SK-N-SH treated with all-trans-retinoic acid at 6 μM for 48 hours (cell line): ENCODE results near the gene CLVS2.

Experiments
- ARNTL ChIP-seq: fragments of 450-650 bp; formaldehyde crosslinking; IDR thresholded peaks from 2 replicates; pipeline ENCODE4 v1.5.0; 2020; ENCODE audit warnings: low read depth, mild to moderate bottlenecking, moderate library complexity, borderline replicate concordance
- CREB5 ChIP-seq: fragments of 250-450 bp; sonication (Bioruptor Pico); IDR thresholded peaks from 2 replicates; pipeline ENCODE4 v1.5.1; 2020; ENCODE audit warnings: low read depth, mild to moderate bottlenecking, moderate library complexity
- CSDC2 ChIP-seq: fragments of 250-450 bp; sonication (Bioruptor Pico); IDR thresholded peaks from 2 replicates; pipeline ENCODE4 v1.5.0; 2020; ENCODE audit warnings: mild to moderate bottlenecking, moderate library complexity
- GLIS3 ChIP-seq: fragments of 250-450 bp; sonication (Bioruptor Pico); IDR thresholded peaks from 2 replicates; pipeline ENCODE4 v1.5.0; 2020; ENCODE audit warnings: mild to moderate bottlenecking, moderate library complexity
- OSR1 ChIP-seq: fragments of 250-450 bp; sonication (Bioruptor Pico); IDR thresholded peaks from 2 replicates; pipeline ENCODE4 v1.8.0; 2022; ENCODE audit warnings: moderate library complexity, mild to moderate bottlenecking, inconsistent platforms
- POU6F1 ChIP-seq: fragments of 250-450 bp; sonication (Bioruptor Pico); IDR thresholded peaks from 2 replicates; pipeline ENCODE4 v1.8.0; 2021; ENCODE audit warnings: low read depth, mild to moderate bottlenecking, moderate library complexity, borderline replicate concordance
- PPARA ChIP-seq: fragments of 250-450 bp; sonication (Bioruptor Pico); IDR thresholded peaks from 2 replicates; pipeline ENCODE4 v1.5.0; 2020; ENCODE audit warnings: mild to moderate bottlenecking, borderline replicate concordance
- TCF4 ChIP-seq: fragments of 250-450 bp; sonication (Bioruptor Pico); IDR thresholded peaks from 2 replicates; pipeline ENCODE4 v1.8.0; 2021; ENCODE audit warnings: mild to moderate bottlenecking, moderate library complexity, borderline replicate concordance
- ZC3H10 ChIP-seq: fragments of 250-450 bp; sonication (Bioruptor Pico); IDR thresholded peaks from 2 replicates; pipeline ENCODE4 v1.5.1; 2021; ENCODE audit warnings: mild to moderate bottlenecking, moderate library complexity
- ZFP3 ChIP-seq: fragments of 250-450 bp; sonication (Bioruptor Pico); IDR thresholded peaks from 2 replicates; pipeline ENCODE4 v1.5.0; 2020; ENCODE audit warnings: mild to moderate bottlenecking, moderate library complexity
- ZFP30 ChIP-seq: fragments of 450-650 bp; formaldehyde crosslinking; IDR thresholded peaks from 2 replicates; pipeline ENCODE4 v1.5.0; 2022; ENCODE audit warnings: mild to moderate bottlenecking, moderate library complexity
- ZNF70 ChIP-seq: fragments of 450-650 bp; formaldehyde crosslinking; IDR thresholded peaks from 2 replicates; pipeline ENCODE4 v1.5.0; 2020; ENCODE audit warnings: mild to moderate bottlenecking, moderate library complexity
- TF ChIP-seq, protein P1 (sequence below): fragments of 250-450 bp; sonication (Bioruptor Pico); IDR thresholded peaks from 2 replicates; pipeline ENCODE4 v1.8.0; 2020; ENCODE audit warnings: mild to moderate bottlenecking, moderate library complexity, borderline replicate concordance
- TF ChIP-seq, protein P2 (sequence below): fragments of 250-450 bp; sonication (Bioruptor Pico); IDR thresholded peaks from 2 replicates; pipeline ENCODE4 v1.5.1; 2021; ENCODE audit warnings: mild to moderate bottlenecking, moderate library complexity

DNA sequence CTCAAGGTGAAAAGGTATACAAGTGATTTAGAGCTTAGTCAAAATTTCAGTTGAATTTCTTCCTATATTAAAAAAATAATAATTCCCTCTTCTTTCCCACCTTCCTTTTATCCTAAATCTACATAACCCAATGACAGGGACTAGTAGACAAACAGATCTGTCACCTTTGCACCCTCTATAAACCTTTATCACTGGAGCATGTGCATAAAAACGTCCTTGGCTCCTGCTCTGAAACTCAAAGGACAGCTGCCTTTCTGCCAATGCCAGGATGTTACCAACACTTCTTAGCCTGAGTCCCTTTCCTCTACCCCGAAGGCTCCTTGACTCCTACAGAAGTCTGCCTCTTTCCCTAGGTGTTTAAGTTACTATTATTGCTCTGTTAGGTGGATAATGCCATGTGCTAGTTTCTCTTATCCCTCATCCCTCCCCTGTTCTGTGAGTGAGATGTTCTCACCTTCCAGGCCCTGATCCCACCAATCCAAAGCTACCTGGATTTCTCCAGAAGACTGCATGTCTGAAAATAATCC, 4.3 kb downstream of the CLVS2 start:
- TF ChIP-seq, protein P1, sequence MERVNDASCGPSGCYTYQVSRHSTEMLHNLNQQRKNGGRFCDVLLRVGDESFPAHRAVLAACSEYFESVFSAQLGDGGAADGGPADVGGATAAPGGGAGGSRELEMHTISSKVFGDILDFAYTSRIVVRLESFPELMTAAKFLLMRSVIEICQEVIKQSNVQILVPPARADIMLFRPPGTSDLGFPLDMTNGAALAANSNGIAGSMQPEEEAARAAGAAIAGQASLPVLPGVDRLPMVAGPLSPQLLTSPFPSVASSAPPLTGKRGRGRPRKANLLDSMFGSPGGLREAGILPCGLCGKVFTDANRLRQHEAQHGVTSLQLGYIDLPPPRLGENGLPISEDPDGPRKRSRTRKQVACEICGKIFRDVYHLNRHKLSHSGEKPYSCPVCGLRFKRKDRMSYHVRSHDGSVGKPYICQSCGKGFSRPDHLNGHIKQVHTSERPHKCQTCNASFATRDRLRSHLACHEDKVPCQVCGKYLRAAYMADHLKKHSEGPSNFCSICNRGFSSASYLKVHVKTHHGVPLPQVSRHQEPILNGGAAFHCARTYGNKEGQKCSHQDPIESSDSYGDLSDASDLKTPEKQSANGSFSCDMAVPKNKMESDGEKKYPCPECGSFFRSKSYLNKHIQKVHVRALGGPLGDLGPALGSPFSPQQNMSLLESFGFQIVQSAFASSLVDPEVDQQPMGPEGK: no peak
- no peak for TF ChIP-seq CREB5
- TF ChIP-seq TCF4: no peak
- TF ChIP-seq ZC3H10 (CRISPR knock-in tag): no peak
- no peak for TF ChIP-seq CSDC2 (CRISPR knock-in tag)
- TF ChIP-seq POU6F1 (CRISPR knock-in tag): no peak
- no peak for TF ChIP-seq GLIS3 (CRISPR knock-in tag)
- TF ChIP-seq ZFP3 (CRISPR knock-in tag): no peak
- TF ChIP-seq ZNF70 (CRISPR knock-in tag): no peak
- TF ChIP-seq ZFP30 (CRISPR knock-in tag): no peak
- no peak for TF ChIP-seq ARNTL (CRISPR knock-in tag)
- no peak for TF ChIP-seq PPARA (CRISPR knock-in tag)
- TF ChIP-seq, protein P2, sequence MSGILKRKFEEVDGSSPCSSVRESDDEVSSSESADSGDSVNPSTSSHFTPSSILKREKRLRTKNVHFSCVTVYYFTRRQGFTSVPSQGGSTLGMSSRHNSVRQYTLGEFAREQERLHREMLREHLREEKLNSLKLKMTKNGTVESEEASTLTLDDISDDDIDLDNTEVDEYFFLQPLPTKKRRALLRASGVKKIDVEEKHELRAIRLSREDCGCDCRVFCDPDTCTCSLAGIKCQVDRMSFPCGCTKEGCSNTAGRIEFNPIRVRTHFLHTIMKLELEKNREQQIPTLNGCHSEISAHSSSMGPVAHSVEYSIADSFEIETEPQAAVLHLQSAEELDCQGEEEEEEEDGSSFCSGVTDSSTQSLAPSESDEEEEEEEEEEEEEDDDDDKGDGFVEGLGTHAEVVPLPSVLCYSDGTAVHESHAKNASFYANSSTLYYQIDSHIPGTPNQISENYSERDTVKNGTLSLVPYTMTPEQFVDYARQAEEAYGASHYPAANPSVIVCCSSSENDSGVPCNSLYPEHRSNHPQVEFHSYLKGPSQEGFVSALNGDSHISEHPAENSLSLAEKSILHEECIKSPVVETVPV (CRISPR knock-in tag): no peak
- TF ChIP-seq OSR1 (CRISPR knock-in tag): no peak
